Measurements from ENCODE around the gene SPACA1.

The SPACA1 gene

GRCh38 chr6:88089708-88090107, 42.1 kb downstream of the SPACA1 start:
- no peak for DNase-seq
- intact Hi-C loops (cut with DNase I): no loop called here

- intact Hi-C loops (cut with DNase I): no loop called here
- no peak for DNase-seq
Measured at GRCh38 chr6:88105741-88106340, 58.2 kb downstream of the SPACA1 start.

GRCh38 chr6:88107241-88107640, 59.6 kb downstream of the SPACA1 start:
- intact Hi-C loops (cut with DNase I): no loop called here
- DNase-seq: no peak

GRCh38 chr6:88111991-88112390, 64.3 kb downstream of the SPACA1 start:
- DNase-seq: no peak
- intact Hi-C loops (cut with DNase I): no loop called here

GRCh38 chr6:88114838-88115237, 67.2 kb downstream of the SPACA1 start:
- DNase-seq: no peak
- intact Hi-C loops (cut with DNase I): no loop called here

GRCh38 chr6:88115307-88115706, 67.7 kb downstream of the SPACA1 start:
- no peak for DNase-seq
- intact Hi-C loops (cut with DNase I): no loop called here

GRCh38 chr6:88116276-88116675, 68.6 kb downstream of the SPACA1 start:
- intact Hi-C loops (cut with DNase I): no loop called here
- no peak for DNase-seq

Measured in posterior cingulate gyrus (tissue), 11 donors.